ENCODE measurements around the gene SSPN. TPM values are rescaled to one million over a fixed set of nuclear protein-coding genes. Genes with fewer than 3 reads are reported as not detected.
A peak's percentile ranks its signal among the peaks of the same experiment; 100 is the strongest.

Gene SSPN
- total RNA-seq, 2 donors from 2014 or later = 103 to 114 TPM

- intact Hi-C loops (cut with DNase I) = no loop called here
- no peak for DNase-seq
- no peak for ATAC-seq
Observed at GRCh38 chr12:26182377-26182776, 13.0 kb upstream of the SSPN start.

GRCh38 chr12:26185532-26186320 is 9.6 kb upstream of the SSPN start:
- ATAC-seq = peak in 1 of 2 donors; percentile 50
- no peak for DNase-seq
- intact Hi-C loops (cut with DNase I) = no loop called here

GRCh38 chr12:26187014-26187798 is 8.2 kb upstream of the SSPN start:
- intact Hi-C loops (cut with DNase I) = no loop called here
- DNase-seq (no peak), ATAC-seq (peak; percentile 61 to 63)

- intact Hi-C loops (cut with DNase I) = no loop called here
- DNase-seq = no peak
- peak in 1 of 2 donors; percentile 41 for ATAC-seq
Observed at GRCh38 chr12:26188127-26188526, 7.2 kb upstream of the SSPN start.

- no peak for ATAC-seq
- no peak for DNase-seq
- intact Hi-C loops (cut with DNase I) = no loop called here
Observed at GRCh38 chr12:26188641-26189040, 6.7 kb upstream of the SSPN start.

- intact Hi-C loops (cut with DNase I) = no loop called here
- DNase-seq (no peak), ATAC-seq (no peak)
Observed at GRCh38 chr12:26192142-26192541, 3.2 kb upstream of the SSPN start.

GRCh38 chr12:26193539-26193938 is 1.8 kb upstream of the SSPN start:
- intact Hi-C loops (cut with DNase I) = no loop called here
- ATAC-seq (no peak), DNase-seq (no peak)

- ATAC-seq = peak; percentile 88 to 89
- DNase-seq = peak; percentile 66
- intact Hi-C loops (cut with DNase I) = loop anchor here in 1 of 2 donors (5.0 kb wide), 1 partner anchor 69 kb away; the partner anchor contains the start of gene BHLHE41
Observed at GRCh38 chr12:26195641-26196420, 458 bp downstream of the SSPN start.

GRCh38 chr12:26196421-26196716 is 996 bp downstream of the SSPN start:
- ATAC-seq (peak; percentile 23 to 43), DNase-seq (no peak)
- intact Hi-C loops (cut with DNase I) = loop anchor here in 1 of 2 donors (5.0 kb wide), 1 partner anchor 69 kb away; the partner anchor contains the start of gene BHLHE41

GRCh38 chr12:26197832-26198231 is 2.5 kb downstream of the SSPN start:
- ATAC-seq = peak; percentile 20 to 52
- DNase-seq = no peak
- intact Hi-C loops (cut with DNase I) = loop anchor here in 1 of 2 donors (5.0 kb wide), 1 partner anchor 71 kb away; the partner anchor contains the start of gene BHLHE41

- DNase-seq (peak; percentile 70), ATAC-seq (peak in 1 of 2 donors; percentile 78)
- intact Hi-C loops (cut with DNase I) = loop anchor here in 1 of 2 donors (5.0 kb wide), 1 partner anchor 71 kb away; the partner anchor contains the start of gene BHLHE41
Observed at GRCh38 chr12:26198742-26199141, 3.4 kb downstream of the SSPN start.

- intact Hi-C loops (cut with DNase I) = no loop called here
- no peak for ATAC-seq
Observed at GRCh38 chr12:26203167-26203780, 7.9 kb downstream of the SSPN start.

GRCh38 chr12:26204612-26205289 is 9.4 kb downstream of the SSPN start:
- intact Hi-C loops (cut with DNase I) = no loop called here
- peak; percentile 32 for DNase-seq
- peak in 1 of 2 donors; percentile 25 for ATAC-seq

More at GRCh38 chr12:26203167-26203780, 7.9 kb downstream of the SSPN start:
- DNase-seq = no peak

GRCh38 chr12:26205298-26205697 is 9.9 kb downstream of the SSPN start:
- ATAC-seq (peak in 1 of 2 donors; percentile 27), DNase-seq (no peak)
- intact Hi-C loops (cut with DNase I) = no loop called here

GRCh38 chr12:26205941-26206340 is 10.6 kb downstream of the SSPN start:
- DNase-seq (no peak), ATAC-seq (peak in 1 of 2 donors; percentile 48)
- intact Hi-C loops (cut with DNase I) = no loop called here

- intact Hi-C loops (cut with DNase I) = no loop called here
- DNase-seq = no peak
- no peak for ATAC-seq
Observed at GRCh38 chr12:26211331-26211730, 16.0 kb downstream of the SSPN start.

- ATAC-seq = peak in 1 of 2 donors; percentile 47
- intact Hi-C loops (cut with DNase I) = no loop called here
- no peak for DNase-seq
Observed at GRCh38 chr12:26212396-26212795, 17.0 kb downstream of the SSPN start.

- intact Hi-C loops (cut with DNase I) = no loop called here
- ATAC-seq (no peak), DNase-seq (no peak)
Observed at GRCh38 chr12:26212988-26213387, 17.6 kb downstream of the SSPN start.
